NT2/D1 (cell line): ENCODE measurements around the gene COX8A.

Experiments
- YY1 ChIP-seq: IDR thresholded peaks from 2 replicates; pipeline ENCODE4 v1.6.1; 2011; ENCODE audit not compliant: insufficient read length, insufficient read depth
- ZNF274 ChIP-seq: IDR thresholded peaks from 2 replicates; pipeline ENCODE4 v1.6.1; 2011; ENCODE audit warnings: mild to moderate bottlenecking, low read depth, low read length

- no peak for TF ChIP-seq YY1
- TF ChIP-seq ZNF274, result no peak
Measured at GRCh38 chr11:64015935-64016845, 41.8 kb downstream of the COX8A start.
